Hepatocyte (in vitro differentiated cells): ENCODE results near the gene GSPT2. TPM values are rescaled to one million over a fixed set of nuclear protein-coding genes. Genes with fewer than 3 reads are reported as not detected.
"Not testable (repeated sequence)": the region's sequence is repeated elsewhere in the genome, so short reads cannot be mapped to it uniquely, and the experiment has no call there.

Experiments
- DNase-seq: peaks from one replicate; pipeline ENCODE4 v3.0.0-alpha.2; 2016; ENCODE audit warnings: low spot score
- H2AFZ ChIP-seq: fragments of 200-600 bp; sonication (generic); 2 replicates; pipeline ENCODE4 v1.6.0; 2016; ENCODE audit warnings: antibody characterized with exemption, mild to moderate bottlenecking
- H3K27ac ChIP-seq: fragments of 200-600 bp; sonication (generic); 2 replicates; pipeline ENCODE4 v1.5.1; 2016; ENCODE audit warnings: mild to moderate bottlenecking
- H3K27me3 ChIP-seq: fragments of 200-600 bp; sonication (generic); 2 replicates; pipeline ENCODE4 v1.6.1; 2016
- H3K36me3 ChIP-seq: fragments of 200-600 bp; sonication (generic); replicated peaks from 2 replicates; pipeline ENCODE4 v1.5.1; 2016; ENCODE audit warnings: low read depth; ENCODE audit not compliant: insufficient read depth
- H3K4me1 ChIP-seq: fragments of 200-600 bp; sonication (generic); 2 replicates; pipeline ENCODE4 v1.5.1; 2016; ENCODE audit warnings: mild to moderate bottlenecking, moderate library complexity; ENCODE audit not compliant: insufficient read depth
- H3K4me2 ChIP-seq: fragments of 200-600 bp; sonication (generic); 2 replicates; pipeline ENCODE4 v1.6.0; 2016
- H3K4me3 ChIP-seq: fragments of 200-600 bp; sonication (generic); 2 replicates; pipeline ENCODE4 v1.5.1; 2016; ENCODE audit warnings: mild to moderate bottlenecking
- H3K79me2 ChIP-seq: fragments of 200-600 bp; sonication (generic); 2 replicates; pipeline ENCODE4 v1.6.0; 2017; ENCODE audit warnings: mild to moderate bottlenecking
- H3K9me2 ChIP-seq: fragments of 200-600 bp; sonication (generic); replicated peaks from 2 replicates; pipeline ENCODE4 v1.6.0; 2017; ENCODE audit warnings: mild to moderate bottlenecking; ENCODE audit not compliant: insufficient read depth
- H3K9me3 ChIP-seq: fragments of 200-600 bp; sonication (generic); 2 replicates; pipeline ENCODE4 v1.5.1; 2016; ENCODE audit warnings: low read depth, mild to moderate bottlenecking
- H4K20me1 ChIP-seq: fragments of 200-600 bp; sonication (generic); 2 replicates; pipeline ENCODE4 v1.6.0; 2016; ENCODE audit warnings: mild to moderate bottlenecking; ENCODE audit not compliant: insufficient read depth, poor library complexity, severe bottlenecking
- EZH2 ChIP-seq: fragments of 200-600 bp; sonication (generic); IDR thresholded peaks from 2 replicates; pipeline ENCODE4 v1.6.1; 2016; ENCODE audit warnings: antibody characterized with exemption, mild to moderate bottlenecking, borderline replicate concordance
- EZH2phosphoT487 ChIP-seq: fragments of 200-600 bp; sonication (generic); IDR thresholded peaks from one replicate; pipeline ENCODE4 v1.6.1; 2018; ENCODE audit warnings: antibody characterized with exemption, mild to moderate bottlenecking, low read depth, moderate library complexity; ENCODE audit not compliant: unreplicated experiment, severe bottlenecking
- WGBS: methylation state at CpG from one replicate; pipeline ENCODE4 v1.1.6; 2016; ENCODE audit warnings: low lambda C conversion rate; ENCODE audit errors: missing lambda C conversion rate; 5-methylcytosine and 5-hydroxymethylcytosine counted together
- polyA plus RNA-seq: library from polyadenylated mRNA; unstranded; fragments of >200 nt; fragmentation: Nextera tagmentation; extraction: Ambion mirVana; gene quantifications from 2 replicates; pipeline ENCODE4 v1.2.1, GENCODE V29; 2016
- total RNA-seq: library from RNA; depleted of rRNA; stranded (reverse); fragments of >200 nt; gene quantifications from 2 replicates; pipeline ENCODE4 v1.2.3, GENCODE V29; 2014
- TF ChIP-seq, protein P1 (sequence below): fragments of 200-600 bp; sonication (generic); IDR thresholded peaks from 2 replicates; pipeline ENCODE4 v1.5.1; 2016; ENCODE audit warnings: antibody characterized with exemption, mild to moderate bottlenecking; ENCODE audit not compliant: poor library complexity

GSPT2 gene
- total RNA-seq, result 14.3 and 16.1 TPM in 2 replicates
- 11.9 and 15.8 TPM in 2 replicates for polyA plus RNA-seq

DNA sequence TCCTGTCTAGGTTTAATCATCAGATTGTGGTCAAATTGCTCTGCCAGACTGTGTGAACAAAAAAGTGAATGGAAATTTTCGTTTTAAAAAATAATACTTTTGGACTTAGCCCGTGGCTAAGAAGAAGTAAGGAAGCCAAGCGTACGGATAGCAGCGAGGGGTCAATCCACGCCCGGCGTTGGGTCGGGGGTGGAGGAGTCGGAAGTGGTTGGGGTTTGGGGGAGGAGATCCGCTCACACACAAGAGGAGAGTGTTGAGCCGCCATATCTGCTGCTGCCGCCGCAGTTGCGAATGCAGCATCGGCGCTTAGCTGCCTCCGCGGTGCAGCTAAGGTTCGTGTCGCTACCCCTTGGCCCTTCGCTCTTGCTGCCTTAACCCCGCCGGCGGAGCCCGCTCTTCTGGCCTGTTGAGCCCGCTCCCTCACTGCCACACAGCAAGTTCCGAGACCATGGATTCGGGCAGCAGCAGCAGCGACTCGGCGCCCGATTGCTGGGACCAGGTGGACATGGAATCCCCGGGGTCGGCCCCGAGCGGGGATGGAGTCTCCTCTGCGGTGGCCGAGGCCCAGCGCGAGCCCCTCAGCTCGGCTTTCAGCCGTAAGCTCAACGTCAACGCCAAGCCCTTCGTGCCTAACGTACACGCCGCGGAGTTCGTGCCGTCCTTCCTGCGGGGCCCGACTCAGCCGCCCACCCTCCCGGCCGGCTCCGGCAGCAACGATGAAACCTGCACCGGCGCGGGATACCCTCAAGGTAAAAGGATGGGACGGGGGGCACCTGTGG is at the start of gene GSPT2:
GSPT2 (plus strand) TSS at position 264 of the 779 bp plus-strand sequence; CDS start at position 449, 185 bp downstream.
- H3K4me1 ChIP-seq, result no peaks in the 10 kb centered on the region
- no peaks in the 10 kb centered on the region for H3K9me3 ChIP-seq
- peaks cover 26% of the 10 kb centered on the region for H3K79me2 ChIP-seq
- peak within 1 kb of the TSS; percentile 71 for H3K27ac ChIP-seq
- peaks cover 5% of the 10 kb centered on the region for H3K27me3 ChIP-seq
- TF ChIP-seq EZH2phosphoT487 (no peak), EZH2 (no peak)
- TF ChIP-seq, protein P1, sequence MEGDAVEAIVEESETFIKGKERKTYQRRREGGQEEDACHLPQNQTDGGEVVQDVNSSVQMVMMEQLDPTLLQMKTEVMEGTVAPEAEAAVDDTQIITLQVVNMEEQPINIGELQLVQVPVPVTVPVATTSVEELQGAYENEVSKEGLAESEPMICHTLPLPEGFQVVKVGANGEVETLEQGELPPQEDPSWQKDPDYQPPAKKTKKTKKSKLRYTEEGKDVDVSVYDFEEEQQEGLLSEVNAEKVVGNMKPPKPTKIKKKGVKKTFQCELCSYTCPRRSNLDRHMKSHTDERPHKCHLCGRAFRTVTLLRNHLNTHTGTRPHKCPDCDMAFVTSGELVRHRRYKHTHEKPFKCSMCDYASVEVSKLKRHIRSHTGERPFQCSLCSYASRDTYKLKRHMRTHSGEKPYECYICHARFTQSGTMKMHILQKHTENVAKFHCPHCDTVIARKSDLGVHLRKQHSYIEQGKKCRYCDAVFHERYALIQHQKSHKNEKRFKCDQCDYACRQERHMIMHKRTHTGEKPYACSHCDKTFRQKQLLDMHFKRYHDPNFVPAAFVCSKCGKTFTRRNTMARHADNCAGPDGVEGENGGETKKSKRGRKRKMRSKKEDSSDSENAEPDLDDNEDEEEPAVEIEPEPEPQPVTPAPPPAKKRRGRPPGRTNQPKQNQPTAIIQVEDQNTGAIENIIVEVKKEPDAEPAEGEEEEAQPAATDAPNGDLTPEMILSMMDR, result no peak
- no peaks in the 10 kb centered on the region for H3K36me3 ChIP-seq
- H4K20me1 ChIP-seq, result no peaks in the 10 kb centered on the region
- peak within 1 kb of the TSS; percentile 75 for H3K4me2 ChIP-seq
- peak within 1 kb of the TSS; percentile 90 for H2AFZ ChIP-seq
- H3K9me2 ChIP-seq, result no peaks in the 10 kb centered on the region
- WGBS, result 48% methylated on average over 61 of the region's 63 CpGs
- peak; percentile 73 for DNase-seq
- H3K4me3 ChIP-seq, result peak within 1 kb of the TSS; percentile 53

DNA sequence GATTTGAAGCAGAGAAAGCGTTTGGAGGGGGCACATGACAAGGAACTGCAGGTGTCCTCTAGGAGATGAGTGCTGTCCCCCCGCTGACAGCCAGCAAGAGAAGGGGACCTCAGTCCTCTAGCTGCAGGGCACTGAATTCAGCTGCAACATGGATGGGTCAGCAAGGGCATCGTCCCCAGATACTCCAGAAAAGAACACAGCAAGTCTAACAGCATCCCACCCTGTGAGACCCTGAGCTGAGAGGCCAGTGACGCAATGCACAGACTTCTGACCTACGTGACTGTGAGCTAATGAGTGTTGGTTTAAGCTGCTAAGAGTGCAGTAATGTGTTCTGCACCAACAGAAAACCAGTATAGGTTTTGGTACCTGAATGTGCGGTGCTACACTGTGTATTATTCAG is 49.0 kb upstream of the GSPT2 start:
- Histone ChIP-seq H3K9me2 (no peaks in the 10 kb centered on the region), H3K27me3 (no peaks in the 10 kb centered on the region), H2AFZ (no peak overlapping the region), H3K27ac (no peak overlapping the region), H3K79me2 (no peaks in the 10 kb centered on the region), H3K4me3 (no peak overlapping the region), H3K36me3 (no peaks in the 10 kb centered on the region), H3K4me2 (no peak overlapping the region), H3K4me1 (no peaks in the 10 kb centered on the region), H4K20me1 (no peaks in the 10 kb centered on the region), H3K9me3 (no peaks in the 10 kb centered on the region)
- 78% methylated on average over 6 of the region's 6 CpGs for WGBS
- no peak for DNase-seq
- no peak for TF ChIP-seq EZH2
- TF ChIP-seq, protein P1, result no peak

DNA sequence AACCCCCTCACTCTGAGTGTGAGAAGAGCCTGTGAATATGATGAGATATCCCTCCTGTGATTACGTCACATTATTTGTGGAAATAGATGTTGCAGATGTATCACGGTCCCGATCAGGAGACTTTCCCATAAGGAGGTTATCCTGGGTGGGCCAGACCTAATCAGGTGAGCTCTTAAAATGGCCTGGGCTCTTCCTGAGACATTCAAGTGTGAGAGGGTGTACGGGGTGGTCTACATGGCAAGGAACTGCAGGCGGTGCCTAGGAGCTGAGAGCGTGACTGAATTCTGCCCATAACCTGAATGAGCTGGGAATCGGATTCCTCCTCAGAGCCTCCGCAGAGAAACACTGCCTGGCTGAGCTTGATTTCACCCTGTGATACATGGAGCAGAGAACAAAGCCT is 45.8 kb upstream of the GSPT2 start:
- H3K9me2 ChIP-seq, result no peaks in the 10 kb centered on the region
- no peak for DNase-seq
- no peaks in the 10 kb centered on the region for H3K36me3 ChIP-seq
- H3K79me2 ChIP-seq, result no peaks in the 10 kb centered on the region
- no peaks in the 10 kb centered on the region for H3K4me1 ChIP-seq
- WGBS, result 91% methylated on average over 8 of the region's 8 CpGs
- no peaks in the 10 kb centered on the region for H3K9me3 ChIP-seq
- H3K4me2 ChIP-seq, result no peak overlapping the region
- no peak overlapping the region for H3K4me3 ChIP-seq
- no peak overlapping the region for H2AFZ ChIP-seq
- TF ChIP-seq EZH2 (no peak), EZH2phosphoT487 (no peak)
- TF ChIP-seq, protein P1, result no peak
- no peaks in the 10 kb centered on the region for H4K20me1 ChIP-seq
- no peaks in the 10 kb centered on the region for H3K27me3 ChIP-seq
- H3K27ac ChIP-seq, result no peak overlapping the region

DNA sequence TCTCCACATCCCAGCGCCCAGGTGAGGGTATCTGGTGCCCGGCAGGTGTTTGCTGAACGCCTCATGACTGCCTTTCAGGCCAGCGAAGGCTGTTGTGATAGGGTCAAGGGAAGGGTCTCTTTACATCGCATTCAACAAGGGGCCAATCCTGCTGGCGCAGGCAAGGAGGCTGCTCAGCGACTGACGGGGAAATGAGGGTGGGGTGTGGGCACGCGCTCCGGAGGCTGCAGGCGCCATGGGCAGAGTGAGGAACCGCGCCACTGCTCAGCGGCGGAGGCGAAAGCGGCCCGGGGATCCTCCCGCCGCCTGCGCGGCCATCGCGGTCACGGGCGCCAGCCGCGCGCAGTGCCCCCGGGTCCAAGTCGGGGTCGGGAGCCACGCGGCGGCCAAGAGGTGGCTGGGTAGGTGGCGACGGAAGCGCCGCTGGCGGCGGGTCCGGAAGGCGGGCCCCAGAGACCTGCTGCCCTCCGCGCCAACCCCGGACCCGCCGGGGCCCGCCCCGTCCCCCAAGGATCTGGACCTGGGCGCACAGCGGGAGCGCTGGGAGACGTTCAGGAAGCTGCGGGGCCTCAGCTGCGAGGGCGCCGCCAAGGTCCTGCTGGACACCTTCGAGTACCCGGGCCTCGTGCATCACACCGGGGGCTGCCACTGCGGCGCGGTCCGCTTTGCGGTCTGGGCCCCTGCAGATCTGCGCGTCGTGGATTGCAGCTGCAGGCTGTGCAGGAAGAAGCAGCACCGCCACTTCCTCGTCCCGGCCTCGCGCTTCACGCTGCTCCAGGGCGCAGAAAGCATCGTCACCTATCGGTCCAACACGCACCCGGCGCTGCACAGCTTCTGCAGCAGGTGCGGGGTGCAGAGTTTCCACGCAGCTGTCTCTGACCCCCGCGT is 32.7 kb upstream of the GSPT2 start, which contains the start of gene CENPVL1:
CENPVL1 (plus strand) TSS at position 236 of the 888 bp plus-strand sequence; CDS start at position 236, 0 bp downstream.
- H3K9me3 ChIP-seq, H3K36me3 ChIP-seq, H2AFZ ChIP-seq, H3K4me3 ChIP-seq, H4K20me1 ChIP-seq, DNase-seq, H3K27me3 ChIP-seq, H3K27ac ChIP-seq, H3K4me1 ChIP-seq, H3K4me2 ChIP-seq, H3K9me2 ChIP-seq, H3K79me2 ChIP-seq: not testable (repeated sequence)
- WGBS, result no CpG with 5 or more reads among the region's 87 CpGs

DNA sequence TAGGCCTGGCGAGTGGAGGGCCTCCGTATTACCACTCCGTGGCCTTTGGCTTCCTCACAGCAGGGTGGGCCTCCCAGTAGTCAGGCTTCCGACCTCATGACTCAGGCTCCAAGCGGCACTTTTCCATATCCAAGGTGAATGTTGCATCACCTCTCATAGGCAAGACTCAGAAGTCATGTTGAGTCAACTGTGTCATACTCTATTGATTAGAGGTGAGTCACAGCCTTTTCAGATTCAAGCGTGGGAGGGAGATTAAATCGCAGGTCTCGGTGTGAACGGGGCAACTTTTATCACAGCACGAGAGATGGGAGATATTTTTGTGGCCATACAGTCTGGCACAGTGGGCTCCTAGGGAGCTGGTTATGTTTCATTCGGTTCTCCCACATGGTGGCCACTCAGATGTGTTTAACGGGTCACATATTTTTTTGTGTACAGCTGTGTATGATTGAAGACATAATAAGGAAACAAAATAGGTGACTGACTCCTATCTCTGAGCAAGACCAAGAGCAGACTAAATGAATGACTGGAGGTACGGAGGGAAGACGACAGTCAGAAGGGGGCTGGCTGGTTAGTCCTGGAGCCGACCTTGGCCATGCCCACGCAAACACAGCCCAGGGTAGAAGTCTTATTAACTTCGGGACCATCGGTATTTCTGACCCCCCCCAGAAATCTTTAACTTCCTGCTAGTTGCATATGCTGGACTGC is 30.1 kb upstream of the GSPT2 start:
- no CpG with 5 or more reads among the region's 18 CpGs for WGBS
- H3K4me3 ChIP-seq, DNase-seq, H2AFZ ChIP-seq, H3K79me2 ChIP-seq, H3K27me3 ChIP-seq, H4K20me1 ChIP-seq, H3K4me1 ChIP-seq, H3K27ac ChIP-seq, H3K36me3 ChIP-seq, H3K9me2 ChIP-seq, H3K9me3 ChIP-seq, H3K4me2 ChIP-seq: not testable (repeated sequence)
